Myocyte (in vitro differentiated cells): ENCODE measurements around the gene JPH4. TPM values are rescaled to one million over a fixed set of nuclear protein-coding genes. Genes with fewer than 3 reads are reported as not detected.
"Not testable (repeated sequence)": the region's sequence is repeated elsewhere in the genome, so short reads cannot be mapped to it uniquely, and the experiment has no call there.

Source experiments
- DNase-seq: peaks from one replicate; pipeline ENCODE4 v3.0.0-alpha.2; 2012; ENCODE audit warnings: low read depth
- polyA plus RNA-seq: library from polyadenylated mRNA; unstranded; fragments of >200 nt; gene quantifications from one replicate; pipeline ENCODE4 v1.2.1, GENCODE V29; 2012; ENCODE audit warnings: missing spikeins
- total RNA-seq: library from RNA; depleted of rRNA; stranded (reverse); fragments of >200 nt; gene quantifications from 2 replicates; pipeline ENCODE4 v1.2.3, GENCODE V29; 2014

The JPH4 gene
- total RNA-seq: not detected in 2 replicates
- polyA plus RNA-seq: 0.04 TPM

DNA sequence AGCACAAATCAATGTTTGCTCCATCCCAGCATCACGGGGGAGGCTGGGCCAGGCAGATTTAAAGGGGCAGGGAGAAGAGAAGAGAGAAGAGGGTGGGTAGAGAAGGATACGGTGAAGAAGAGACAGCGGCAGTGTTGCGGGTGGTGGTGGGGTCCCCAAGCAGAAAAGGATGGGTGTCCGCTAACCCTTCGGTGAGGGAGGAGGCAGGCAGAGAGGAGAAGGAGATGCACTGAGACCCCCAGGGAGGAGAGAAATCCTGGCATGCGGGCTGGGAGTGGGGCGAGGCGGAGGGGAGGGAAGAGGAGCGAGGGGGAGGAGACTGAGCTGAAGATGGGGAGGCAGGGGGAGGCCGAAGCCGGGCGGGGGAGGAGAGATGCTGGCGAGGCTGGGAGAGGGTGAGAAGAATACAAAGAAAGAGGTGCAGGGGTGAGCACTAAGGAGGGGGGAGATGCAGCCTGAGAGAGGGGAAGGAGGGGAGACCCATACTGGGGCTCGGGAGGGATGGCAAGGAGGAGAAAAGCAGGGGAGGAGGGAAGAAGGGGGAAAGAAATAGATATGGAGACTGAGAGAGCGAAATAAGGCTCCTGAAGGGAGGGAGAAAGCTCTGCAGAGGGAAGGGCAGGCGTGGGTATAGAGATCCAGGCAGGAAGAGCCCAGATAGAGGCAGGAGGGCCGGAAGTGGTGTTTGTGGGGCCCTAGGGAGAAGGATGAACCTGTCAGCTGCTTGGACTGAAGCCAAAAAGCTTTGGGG, at the start of gene JPH4:
TSS of gene JPH4 (minus strand) at position 231 of the 751 bp plus-strand sequence. CDS start 1,337 bp downstream, outside the sequence.
- no peak for DNase-seq

DNA sequence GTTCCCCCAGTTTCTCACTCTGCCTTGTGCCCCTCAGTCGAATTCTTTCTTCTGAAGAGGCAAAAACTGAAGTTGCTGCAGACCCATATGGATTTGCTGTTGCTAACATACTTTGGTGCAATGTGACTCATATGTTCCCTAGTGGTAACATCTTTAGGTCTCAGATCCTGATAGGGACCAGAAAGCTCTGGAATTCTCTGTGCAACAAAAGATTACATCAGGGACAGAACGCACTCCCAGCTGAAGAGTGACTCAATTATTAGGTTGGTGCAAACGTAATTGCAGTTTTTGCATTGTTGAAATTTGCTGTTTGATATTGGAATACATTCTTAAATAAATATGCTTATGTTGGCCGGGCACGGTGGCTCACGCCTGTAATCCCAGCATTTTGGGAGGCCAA, 49.4 kb upstream of the JPH4 start:
- DNase-seq: no peak

DNA sequence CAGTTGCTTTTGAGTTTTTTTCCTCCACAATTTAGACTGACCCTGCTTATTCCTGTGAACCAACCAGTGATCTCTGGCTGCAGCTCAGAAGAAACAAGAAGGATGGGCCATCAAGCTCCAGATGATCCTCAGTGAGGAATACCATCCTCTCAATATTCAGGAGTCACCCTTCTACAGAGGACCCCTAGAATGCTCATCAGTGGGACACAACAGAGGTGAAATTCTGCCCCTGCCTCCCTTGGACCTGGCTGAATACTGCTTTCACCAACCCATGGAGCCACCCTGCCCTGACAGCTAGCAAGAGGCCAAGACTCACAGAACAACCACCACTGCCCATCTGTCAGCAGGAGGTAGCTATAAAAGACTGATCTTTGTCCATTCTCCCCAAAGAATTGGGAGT, 48.4 kb upstream of the JPH4 start:
- DNase-seq: no peak

DNA sequence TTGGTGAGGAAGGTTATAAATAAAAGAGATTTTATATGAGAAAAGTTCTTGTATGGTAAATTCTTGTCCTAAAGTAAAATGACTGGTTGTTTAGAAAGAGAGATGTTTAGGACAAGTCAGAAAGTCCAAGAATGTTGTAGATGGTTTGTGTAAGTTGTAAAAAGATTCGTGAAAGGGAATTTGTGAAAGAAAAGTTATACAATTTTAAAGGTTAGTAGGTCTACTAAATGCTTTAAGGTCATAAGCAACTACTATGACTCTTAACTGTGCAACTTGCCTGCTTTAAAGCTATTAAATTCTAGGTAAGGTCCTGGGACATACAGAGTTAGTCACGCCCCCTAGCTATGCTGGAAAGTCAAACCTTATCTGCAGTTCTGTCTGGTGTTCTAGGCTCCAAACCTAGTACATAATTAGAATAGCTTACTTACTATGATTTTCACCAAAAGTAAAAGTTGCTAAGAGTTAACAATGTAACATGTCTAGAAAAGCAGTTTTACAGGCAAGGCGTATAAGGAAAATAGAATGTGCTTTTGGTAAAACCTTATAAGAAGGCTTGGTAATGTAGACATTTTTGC, 46.3 kb upstream of the JPH4 start:
- DNase-seq: no peak

DNA sequence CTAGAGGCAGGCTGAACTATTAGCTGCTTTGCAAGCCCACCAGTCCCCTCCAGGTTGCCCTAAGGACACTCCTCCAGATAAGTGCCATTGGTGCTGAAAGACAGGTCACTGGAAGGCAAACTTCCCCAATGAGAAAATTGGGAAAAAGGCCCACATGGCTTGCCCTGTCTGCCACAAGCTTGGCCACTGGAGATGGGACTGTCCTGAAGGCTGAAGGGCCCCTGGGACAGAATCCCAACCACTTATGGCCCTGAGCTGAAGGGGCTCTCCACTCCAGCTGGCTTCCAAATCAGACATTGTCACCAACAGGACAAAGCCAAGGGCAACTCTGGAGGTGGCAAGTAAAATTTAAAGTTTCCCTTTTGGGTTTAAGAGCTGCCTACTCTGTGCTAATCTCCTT, 45.4 kb upstream of the JPH4 start:
- no peak for DNase-seq

DNA sequence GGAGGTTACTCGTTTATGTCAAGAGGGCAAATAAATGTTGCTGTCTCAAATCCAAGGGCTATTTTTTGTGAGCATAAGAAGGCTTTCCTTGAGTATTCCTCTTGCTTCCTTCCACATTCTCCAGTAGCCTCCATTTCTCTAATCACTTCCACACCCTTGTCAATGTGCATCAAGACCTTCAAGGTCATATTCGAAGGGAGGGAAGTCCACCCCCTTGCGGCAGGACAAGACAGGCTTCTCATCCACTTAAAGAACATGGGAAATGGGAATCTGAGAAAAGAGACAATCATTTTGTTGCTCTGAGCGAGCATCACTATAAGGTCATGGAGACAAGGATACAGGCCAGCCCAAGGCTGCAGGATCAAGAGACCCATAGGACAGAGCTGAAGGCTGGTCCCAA, 44.4 kb upstream of the JPH4 start:
- DNase-seq: no peak

DNA sequence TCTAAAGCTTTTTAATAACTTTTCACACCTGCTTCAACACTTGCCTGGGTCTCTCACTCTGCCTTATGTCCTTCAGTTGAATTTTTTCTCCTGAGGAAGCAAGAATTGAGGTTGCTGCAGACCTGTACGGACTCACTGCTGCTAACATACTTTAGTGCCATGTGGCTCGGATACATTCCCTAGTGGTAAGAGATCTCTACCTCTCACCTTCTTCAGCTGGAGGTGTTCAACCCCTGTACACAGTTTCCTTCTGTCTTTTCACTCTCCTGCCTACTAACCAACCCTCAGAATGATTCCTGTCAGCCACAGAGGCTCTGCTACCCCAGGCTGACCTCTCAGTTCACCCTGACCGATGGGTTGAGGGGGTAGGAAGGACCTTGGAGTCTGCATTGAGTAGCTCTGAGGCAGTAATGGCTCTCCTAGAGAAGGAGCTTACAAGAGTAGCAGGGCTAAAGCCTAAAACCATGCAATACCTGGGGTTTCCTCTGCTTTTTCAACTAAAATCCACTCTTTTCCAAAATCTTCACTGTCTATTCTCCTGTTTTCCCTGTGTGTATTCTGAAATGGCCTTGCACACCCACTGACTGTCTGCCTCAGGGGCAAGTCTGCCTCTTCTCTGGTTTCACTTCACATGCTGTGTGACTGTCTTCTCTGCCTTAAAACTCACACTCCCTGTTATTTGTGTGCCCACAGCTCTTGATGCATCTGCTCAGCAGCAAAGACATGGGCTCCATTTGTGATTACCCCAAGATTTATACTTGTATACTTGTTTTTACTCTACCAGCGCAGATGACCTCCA, 43.5 kb upstream of the JPH4 start:
- no peak for DNase-seq

DNA sequence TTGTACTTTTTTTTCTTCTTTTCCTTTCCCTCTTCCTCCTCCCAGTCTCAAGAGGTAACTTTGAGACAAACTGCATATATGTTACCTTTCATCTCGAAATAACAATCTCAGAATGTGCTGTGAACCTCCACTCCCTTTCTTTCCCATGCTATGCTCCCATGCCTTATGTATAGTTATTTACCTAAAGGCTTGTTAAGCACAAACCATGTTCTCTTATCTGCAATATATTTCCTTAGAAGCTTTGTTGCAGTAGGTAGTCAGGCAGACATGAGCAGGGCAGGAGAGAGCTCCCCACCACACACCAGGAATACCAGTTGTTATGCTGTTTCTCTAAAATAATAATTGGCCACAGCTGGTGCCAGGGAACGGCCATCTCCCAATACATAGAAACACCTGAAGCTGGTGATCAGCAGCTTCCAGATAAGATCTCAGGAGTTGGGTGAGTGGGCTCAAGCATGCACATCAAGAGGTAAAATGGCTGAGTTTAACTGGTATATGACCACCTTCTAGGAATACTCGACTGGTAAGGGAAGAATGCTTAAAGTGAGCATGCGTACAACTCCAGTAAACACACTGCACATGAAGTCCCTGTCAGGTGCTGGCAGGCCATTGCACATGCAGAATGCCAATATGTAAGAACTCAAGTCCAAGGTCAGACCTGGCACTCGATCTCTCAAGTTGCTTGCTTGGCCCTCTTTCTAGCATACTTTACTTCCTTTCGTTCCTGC, 42.8 kb upstream of the JPH4 start:
- no peak for DNase-seq

DNA sequence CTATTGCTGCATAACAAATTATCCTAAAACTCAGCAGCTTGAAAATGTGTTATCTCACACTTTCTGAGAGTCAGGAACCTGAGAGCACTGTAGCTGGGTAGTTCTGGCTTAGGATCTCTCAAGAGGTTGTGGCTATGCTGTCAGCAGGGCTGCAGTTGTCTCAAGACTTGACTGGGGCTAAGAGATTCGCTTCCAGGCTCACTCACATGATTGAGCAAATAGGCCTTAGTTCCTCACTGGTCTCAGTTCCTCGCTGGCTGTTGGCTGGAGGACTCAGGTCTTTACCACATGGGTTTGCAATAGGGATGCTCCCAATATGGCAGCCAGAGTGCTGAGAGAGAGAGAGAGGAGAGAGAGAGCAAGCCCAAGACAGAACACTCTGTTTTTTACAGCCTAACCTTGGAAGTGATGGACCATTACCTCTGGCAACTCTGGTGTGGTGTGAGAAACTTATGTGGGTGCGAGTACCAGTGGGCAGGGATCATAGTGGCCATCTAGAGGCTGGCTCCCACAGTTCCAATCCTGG, 41.6 kb upstream of the JPH4 start:
- no peak for DNase-seq

DNA sequence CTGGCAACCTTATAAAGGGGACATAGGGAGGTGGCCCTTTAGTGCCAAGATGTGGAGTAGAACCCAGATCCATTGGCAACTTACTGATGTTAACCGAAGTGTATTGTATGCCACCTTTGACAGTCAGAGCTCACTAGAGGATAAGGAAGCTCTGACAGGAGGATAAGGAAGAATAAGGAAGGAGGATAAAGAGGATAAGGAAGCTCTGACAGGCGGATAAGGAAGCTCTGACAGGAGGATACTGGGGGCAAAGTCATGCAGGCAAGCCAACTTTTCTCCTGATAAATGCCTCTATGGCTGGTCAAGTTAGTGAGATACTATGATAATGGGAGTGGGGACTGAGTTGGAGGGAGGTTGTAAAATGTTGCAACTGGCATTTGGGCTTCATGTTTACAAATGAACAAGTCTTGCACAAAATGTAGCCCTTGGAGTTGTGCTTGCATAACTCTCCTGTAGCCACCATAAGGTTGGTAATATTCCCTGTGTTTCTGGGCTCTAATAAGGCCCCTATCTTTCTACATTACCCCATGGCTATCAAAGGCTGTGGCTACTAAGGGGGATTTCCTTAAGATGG, 39.9 kb upstream of the JPH4 start:
- no peak for DNase-seq

DNA sequence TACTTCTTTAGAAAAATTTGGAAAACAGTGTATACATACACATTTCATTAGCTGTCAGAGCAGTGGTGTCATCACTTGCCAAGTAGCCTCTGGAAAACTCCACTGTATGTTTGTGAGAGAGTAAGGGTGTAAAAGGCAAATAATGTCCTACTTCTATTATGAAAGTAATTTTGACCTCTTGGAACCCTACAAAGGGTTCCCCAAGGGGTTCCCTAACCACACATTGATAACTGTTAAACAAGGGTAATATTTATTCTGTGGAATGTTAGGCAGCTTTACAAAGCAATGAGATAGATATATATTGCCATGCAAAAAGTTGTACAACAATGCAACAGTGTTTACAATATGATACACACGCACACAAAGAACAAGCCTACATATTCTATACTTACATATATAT, 38.9 kb upstream of the JPH4 start:
- DNase-seq: no peak

DNA sequence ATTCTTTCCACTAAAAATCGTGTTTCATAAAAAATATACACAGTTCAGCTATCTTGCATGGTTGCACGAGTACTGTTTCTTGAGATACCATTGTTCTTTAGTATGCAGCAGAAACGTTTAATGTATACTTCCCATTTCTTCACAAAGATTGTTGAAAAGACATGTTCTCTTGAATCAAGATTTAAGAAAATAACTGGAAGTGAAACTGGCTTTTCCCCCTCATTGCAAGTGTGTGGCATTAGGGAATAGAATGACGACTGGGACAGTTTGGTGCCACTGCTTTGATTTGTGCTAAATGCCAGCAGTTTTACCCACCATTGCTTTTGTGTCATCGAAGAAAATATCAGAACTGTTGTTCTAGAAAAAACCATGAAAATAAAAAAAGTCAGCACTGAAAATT, 37.3 kb upstream of the JPH4 start:
- DNase-seq: no peak

DNA sequence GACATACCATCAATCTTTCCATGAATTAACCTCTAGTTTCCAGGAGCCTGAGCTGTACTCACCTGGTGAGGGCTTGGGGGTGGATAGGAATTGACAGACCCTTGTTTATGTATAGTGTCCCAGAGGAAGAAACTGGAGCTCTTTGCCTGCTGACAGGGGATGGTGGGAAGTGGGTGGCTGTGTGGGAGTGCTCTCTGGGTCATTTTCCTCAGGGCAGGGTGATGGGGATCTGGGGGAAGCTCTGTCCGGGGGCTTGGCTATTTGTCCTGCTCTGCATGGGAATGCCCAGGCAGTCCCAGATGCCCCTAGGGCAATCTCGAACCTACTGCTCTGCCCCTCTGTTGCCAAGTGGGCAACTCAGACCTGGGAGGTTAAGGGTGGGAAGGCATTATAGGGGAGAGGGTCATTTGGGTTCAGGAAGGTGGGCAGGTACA, 35.8 kb upstream of the JPH4 start:
- no peak for DNase-seq

DNA sequence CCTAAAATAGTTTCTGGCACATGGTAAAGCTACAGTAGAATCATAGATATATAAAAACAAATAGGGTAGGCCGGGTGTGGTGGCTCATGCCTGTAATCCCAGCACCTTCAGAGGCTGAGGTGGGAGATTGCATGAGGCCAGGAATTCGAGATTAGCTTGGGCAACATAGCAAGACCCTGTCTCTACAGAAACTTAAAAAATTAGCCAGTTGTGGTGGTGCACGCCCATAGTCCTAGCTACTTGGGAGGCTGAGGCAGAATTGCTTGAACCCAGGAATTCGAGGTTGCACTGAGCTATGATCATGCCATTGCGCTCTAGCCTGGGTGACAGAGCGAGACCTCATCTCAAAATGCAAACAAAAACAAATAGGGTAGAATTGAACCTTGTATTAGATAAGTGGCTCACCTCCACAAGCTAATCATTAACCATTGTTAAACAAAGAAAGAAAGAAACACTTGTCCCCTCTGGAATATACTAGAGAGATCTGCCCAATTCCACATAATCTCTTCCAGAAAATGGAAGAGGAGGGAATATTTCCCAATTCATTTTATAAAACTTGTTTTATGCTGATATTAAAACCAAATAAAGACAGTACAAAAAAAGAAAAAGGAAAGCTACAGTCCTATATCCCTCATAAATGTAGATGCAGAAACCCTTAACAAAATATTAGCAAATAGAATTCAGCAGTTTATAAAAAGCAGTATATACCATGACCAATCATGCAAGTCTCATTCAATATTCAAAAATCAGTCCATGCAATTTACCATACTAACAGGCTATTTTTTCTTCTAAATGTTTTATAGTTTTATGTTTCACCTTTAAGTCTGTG, 34.9 kb upstream of the JPH4 start:
- DNase-seq: no peak

DNA sequence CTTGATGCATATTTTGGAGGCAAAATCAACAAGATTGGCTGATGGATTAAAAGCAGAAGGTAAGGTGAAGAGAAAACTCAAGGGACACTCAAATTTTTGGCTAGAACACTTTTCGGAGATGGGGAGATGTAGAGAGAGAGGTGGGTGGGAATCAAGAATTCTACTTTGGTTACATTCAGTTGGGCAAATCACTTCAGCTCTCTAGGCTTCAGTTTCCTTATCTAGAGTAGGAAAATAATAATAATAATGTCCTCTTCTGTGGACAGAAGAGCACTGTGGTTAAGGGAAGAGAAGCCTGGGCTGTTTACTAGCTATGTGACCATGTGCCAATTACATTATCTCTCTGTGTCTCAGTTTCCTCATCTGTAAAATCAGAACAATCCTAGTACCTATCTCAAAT, 34.2 kb upstream of the JPH4 start:
- no peak for DNase-seq

DNA sequence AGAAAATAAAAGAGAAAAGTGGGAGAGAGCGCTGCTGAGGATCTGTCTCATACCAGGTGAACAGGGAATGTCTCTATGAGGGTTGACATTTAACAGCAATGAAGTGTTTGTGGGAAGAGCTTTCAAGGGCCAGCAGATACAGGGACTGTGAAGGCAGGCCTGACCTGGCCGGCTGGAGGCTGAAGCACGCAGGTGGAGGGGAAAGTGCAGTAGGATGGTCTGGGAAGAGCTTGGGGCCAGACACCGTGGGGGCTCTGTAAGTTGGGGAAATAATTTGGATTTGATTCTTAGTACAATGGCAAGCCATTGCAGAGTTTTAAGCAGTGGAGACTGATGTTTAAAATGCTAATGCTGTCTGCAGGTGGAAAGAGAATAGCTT, 33.8 kb upstream of the JPH4 start:
- no peak for DNase-seq

DNA sequence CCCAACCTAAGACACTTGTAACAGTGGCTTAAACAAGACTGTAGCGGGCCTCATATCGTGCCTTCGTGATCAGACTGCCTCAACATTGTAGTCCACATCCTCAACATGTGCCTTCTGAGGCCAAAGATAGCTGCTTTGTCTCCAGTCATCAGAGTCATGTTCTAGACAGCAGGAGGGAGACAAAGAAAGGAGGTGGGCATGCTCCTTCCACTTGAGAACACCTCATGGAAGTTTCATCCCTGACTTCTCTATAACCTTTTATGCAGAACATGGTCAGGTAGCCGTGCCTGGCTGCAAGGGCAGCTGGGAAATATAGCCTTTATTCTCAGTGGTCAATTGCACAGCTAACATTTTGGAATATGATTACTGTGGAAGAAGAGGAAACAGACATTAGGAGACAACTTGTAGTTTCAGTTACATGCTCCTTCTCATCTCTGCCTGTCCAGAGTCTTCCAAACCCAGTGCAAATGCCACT, 32.3 kb upstream of the JPH4 start:
- no peak for DNase-seq

DNA sequence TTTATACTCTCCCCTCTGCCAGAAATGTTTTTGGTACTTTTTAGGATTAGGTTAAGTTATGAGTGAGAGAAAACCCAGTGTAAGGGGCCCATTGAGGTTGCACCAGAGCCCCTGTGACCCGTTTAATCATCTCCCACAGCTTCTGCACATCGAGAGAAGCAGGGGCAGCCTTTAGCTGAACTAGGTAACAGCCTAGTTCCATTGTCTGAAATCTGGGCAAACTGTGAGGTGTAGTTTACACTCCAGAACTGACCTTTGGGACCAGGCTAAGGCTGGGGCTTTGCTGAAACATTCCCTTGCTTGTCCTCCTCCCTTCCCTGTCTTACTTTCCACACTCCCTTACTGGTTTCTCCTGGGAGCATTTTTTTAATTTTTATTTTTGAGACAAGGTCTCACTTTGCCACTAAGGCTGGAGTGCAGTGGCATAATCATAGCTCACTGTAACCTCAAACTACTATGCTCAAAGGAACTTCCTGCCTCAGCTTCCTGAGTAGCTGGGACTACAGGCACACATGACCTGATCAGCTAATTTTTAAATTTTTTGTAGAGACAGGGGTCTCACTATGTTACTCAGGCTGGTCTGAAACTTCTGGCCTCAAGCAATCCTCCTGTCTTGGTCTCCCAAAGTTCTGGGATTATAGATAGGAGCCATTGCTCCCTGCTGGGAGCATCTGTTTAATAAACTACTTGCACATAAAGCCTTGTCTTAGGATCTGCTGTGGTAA, 31.7 kb upstream of the JPH4 start:
- DNase-seq: no peak

DNA sequence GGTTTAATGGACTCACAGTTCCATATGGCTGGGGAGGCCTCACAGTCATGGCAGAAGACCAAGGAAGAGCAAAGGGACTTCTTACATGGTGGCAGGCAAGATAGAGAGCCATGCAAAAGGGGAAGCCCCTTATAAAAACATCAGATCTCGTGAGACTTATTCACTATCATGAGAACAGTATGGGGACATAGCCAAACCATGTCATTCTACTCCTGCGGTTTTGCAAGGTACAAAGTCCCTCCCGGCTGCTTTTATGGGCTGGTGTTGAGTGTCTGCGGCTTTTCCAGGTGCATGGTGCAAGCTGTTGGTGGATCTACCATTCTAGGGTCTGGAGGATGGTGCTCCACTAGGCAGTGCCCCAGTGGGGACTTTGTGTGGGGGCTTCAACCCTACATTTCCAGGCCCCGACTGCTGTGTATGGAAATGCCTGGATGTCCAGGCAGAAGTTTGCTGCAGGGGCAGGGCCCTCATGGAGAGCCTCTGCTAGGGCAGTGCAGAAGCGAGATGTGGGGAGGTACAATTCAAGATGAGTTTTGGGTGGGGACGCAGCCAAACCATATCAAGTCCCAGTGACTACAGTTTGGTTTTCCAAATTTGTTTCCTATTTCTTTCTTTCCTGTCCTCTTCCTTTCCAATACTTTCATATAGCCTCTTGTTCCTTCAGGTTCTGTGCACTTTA, 31.0 kb upstream of the JPH4 start:
- DNase-seq: not testable (repeated sequence)
